NCI-H524 (cell line): ENCODE data around the gene ZDHHC17.
A peak's percentile ranks its signal among the peaks of the same experiment; 100 is the strongest.

ENCODE experiments used
- DNase-seq, 2 experiments: peaks; one replicate each; lab custom pipeline; 2025; lab: John Stamatoyannopoulos, UW

Gene ZDHHC17

DNA sequence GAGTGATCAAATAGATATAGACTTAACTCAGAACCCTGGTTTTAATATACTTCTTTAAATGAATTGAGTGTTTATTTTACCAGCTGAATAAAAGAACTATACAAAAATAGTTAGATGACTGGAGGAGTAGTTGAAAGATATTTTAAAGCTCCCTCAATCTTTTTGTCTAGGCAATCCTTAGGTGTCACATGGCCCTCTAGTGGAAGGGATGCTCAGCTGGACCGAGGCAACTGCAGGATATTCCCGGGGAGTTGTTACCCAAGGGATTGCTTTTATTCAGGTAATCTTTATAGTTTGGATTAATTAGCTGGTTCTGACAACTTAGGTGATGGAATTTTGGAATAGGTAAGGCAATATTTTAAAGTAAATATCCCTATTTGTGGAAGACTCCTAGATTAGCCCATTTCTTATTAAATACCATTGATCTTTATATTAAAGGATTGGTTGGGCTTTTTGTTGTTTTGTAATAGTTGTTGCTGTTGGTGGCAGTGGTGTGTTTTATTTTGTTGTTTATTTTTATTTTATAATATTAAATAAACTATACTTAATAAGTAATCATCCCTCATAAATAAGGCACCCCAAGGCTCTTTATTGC lies 57.1 kb downstream of the ZDHHC17 start:
- peak; percentile 4 to 34 for DNase-seq

DNA sequence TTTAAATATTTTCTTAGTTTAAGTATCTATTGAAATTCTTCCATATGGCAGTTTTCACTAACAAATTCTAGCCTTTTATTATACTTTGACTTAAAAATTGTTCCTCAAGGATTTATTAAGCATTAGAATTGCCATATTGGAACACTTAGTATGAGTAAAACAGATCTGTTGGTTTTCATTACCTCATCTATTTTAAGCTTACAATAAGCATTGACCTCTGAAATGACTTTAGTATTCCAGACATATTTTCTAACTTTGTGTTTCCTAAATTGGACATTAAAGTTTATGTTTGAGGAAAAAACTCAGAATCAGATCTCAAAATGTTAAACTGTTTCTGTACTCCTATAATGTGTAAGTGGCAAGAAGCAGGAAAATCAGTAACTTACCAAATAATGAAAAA lies 66.5 kb downstream of the ZDHHC17 start:
- DNase-seq = no peak

DNA sequence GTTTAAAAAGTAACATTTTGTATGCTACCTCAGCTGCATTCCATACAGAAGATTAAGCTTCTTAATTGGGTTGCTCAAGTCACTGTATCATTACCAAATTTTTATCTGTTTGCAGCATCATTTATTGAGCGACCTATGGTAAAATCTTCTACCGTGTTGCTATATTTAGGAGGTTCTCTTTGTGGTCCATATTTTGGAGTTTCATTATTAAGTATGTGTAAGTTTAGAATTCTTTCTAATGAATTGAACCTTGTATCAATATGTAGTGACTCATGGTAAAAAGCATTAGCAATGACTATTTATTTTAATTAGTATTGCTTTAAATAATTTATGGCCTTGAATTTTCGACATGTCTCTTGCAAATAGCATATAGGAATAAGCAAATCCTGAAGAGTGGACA lies 72.7 kb downstream of the ZDHHC17 start:
- DNase-seq = no peak

DNA sequence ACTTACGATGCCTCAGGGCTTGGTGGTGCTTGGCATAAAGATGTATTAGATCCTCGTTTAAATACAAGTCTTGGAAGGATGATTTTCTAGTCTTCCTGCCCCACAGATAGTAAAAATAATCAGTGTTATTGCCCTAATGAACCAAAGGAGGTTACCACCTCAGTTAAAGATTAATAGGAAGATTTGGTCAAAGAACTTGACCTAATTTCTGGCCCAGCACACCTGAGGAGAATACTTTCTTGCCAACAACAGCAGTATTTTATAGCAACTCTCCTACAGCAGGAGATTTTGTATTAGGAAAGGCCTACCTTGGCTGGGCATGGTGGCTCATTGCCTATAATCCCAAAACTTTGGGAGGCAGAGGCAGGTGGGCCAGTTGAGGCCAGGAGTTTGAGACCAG lies 83.3 kb downstream of the ZDHHC17 start:
- no peak for DNase-seq

DNA sequence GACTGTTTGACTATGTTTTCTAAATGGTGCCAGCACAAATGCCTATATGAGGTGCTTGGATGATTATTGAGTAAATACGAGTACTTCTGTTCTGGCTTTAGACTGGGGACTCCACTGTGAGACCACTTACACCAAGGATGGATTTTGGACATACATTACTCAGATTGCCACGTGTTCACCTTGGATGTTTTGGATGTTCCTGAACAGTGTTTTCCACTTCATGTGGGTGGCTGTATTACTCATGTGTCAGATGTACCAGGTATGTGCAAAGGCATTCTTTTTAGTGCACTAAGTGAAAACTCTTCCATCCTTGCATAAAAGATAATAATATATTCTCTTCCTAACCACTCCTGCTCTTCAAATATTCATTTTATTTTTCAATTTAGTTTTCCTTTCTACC lies 84.2 kb downstream of the ZDHHC17 start:
- no peak for DNase-seq

DNA sequence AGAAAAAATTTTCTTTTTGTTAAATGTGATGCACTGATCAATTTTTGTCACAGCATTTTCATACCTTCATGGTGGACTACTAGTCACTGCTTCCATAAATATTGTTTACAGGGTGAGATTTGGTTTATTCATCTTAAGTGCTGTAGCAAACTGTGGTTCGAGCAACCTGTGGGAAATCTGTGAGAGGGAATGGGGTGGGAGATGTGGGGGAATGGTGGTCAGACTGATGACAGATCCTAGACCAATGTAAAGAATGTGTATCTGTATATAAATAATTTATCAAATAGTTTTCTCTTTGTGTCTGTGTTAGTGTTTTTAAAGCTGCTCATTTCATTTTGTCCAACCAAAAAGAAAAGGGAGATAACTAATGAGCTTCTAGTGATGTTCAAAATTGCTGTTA lies 88.2 kb downstream of the ZDHHC17 start:
- DNase-seq = no peak

DNA sequence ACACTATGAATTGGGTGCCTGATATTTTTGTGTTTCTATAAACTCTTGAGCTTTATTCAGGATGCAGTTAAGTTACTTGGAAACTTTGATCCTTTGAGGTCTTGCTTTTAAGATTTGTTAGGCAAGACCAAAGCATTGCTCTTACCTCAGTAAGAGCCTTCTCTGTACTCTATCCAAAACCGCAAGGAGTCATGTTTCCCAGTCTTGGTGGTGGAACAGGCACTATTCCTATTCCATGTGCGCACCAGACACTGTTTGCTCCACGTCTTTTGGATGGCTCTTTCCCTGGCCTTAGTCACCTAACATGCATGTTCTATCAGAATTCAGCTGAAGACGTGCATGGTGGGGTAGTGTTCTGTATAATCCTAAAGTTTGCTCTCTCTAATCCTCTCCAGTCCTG lies 91.4 kb downstream of the ZDHHC17 start:
- no peak for DNase-seq

DNA sequence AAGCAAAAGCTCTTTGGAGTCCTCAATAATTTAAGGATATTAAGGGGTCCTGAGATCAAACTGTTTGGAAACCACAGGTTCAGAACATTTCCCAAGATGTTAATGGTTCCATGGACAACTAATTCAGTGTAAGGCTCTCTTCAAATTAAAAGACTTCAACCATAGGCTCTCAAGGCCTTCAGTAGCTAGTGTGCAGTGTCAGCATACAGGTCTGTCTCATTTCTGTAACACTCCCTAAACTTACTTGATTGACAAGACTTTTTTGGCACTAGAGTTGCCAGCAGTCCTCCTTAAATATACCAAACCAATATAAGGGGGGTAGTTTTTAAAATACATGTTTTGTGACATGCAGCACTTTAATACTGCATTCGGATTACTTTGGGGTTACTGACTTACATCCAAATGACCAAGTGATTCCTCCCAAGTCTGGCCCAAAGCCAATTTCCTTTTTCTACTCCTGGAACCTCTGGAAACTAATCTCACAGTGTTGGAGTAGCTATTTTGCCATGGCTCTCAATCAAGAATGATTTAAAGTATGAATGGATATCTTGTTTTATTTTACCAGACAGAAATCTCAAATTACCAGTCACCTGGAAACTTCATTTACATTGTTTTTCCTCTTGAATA lies 92.2 kb downstream of the ZDHHC17 start:
- no peak for DNase-seq

DNA sequence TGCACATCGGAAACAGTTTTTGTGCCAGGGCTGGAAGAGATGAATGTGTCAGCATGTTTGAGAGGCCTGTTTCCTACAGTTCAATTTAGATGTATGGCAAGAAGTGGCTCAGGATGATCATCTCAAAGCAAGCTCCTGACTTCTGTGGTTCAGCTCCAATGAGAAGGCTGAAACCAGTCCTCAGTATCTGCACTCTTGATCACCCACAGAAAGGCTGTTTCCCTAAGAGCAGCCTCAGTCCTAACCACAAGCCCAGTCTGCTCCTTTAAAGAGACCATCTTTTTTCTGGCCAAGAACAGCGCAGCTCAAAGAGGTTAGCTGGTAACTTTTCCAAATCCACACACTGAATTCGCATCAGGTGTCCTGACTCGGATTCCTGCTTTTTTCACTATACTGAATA lies 95.7 kb downstream of the ZDHHC17 start:
- DNase-seq = no peak

DNA sequence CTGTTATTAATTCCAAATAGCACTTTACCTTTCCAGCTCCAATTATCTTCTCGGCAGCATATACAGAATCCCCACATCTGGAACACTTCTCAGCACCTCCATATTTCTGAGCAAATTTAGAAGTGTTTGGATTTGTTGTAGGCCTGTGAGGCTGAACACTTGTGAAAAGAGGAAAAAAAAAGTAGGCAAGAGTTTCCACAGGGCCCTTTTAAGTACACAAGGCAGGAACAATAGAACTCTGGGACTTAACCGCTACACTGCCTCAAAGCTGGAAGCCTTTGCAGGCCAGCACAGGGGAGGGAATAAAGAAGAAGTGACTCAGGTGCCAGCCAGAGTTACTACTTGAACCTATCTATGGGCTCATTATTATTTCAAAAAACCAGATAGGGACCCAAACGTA lies 96.3 kb downstream of the ZDHHC17 start:
- DNase-seq = no peak

DNA sequence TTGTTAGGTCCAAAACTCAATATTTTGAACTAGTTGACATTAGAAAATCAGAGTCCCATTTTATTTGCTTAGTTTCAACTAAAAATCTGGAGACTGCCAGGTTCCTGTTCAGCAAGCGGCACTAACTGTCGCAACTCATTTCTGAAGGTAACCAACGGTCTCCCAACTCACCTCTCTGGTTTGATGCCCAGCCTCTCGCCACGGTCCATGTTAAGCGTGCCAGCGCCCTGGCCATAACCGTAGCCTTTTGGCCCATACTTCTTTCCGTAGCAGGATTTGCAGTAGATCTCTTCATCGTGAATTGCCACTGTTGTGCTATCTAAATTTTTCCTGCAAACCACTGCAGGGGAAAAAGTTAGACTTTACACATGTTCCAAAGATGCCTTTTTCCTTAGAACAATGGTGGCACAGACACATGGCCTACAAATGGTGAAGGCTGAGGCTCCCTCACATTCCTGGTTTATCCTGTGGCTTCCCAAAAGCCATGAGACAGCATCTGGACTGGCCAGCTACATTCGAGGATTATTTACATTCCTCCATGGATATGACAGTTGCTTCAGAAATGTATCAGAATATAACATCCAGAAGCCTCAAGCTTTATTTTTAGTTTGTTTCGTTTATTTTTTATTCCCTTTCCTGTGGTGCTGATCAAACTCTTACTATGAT lies 99.2 kb downstream of the ZDHHC17 start:
- DNase-seq = no peak

DNA sequence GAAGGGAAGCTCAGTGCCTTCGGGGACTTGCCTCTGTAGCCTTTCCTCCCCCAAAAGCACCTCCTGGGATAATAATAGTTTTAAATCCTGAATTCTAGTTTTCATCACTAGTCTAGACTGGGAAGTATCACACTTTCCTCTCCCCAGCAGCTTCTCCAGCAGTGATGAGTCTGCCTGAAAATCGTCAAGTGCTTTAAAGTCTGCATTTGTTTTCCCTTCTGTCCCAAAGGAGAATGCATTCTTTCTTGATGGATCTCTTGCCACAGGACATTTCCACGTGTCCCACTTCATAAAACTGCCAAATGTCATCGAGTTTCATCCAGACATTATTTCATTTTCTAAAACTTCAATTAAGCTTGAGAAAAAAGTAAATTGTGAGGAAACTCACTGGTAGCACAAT lies 99.9 kb downstream of the ZDHHC17 start:
- no peak for DNase-seq

DNA sequence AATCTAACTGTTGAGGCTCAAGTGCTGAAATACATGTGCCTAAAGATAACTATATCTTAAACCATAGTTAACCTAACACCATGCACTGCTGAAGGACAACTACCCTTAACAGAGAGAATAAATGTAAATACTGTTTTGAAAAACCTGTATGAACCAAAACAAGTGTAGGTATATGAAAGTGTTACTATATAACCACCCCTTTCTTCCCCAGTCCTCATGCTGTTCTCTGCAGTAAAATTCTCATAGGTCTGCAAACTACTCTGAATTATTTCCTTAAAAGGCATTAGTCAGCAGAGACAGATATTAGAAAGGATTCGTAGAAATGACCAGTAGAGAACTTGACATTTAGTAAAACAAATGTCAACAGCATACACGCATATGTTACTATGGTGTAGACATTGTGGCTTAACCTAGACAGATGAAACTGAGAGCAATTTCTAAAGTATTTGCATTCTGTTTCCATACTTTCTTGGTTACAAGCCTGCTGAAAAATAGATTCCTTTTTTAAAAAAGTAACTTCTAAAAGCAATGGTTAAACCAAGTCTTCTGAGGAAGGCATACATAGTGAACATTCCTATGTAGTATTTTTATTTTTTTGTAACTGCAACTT lies 101.0 kb downstream of the ZDHHC17 start:
- no peak for DNase-seq

DNA sequence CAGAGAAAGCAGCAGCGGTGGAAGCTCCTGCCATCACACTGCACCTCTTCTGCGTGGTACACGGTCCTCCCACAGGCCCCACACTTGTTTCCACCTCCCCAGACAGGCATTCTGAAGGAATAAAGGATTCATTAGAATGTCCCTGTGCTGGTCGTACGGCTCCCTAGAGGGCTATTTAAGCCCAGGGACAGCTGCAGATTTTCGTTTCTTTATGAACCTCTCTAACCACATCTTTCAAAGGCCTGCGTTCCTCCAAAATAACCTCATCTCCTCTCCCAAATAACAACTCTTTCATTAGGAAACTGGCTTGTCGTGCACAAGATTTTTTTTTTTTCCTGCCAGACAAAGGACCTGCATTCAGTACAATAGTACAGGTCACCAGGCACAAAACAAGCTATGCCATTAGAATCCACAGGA lies 102.2 kb downstream of the ZDHHC17 start:
- DNase-seq = peak; percentile 66 to 81

DNA sequence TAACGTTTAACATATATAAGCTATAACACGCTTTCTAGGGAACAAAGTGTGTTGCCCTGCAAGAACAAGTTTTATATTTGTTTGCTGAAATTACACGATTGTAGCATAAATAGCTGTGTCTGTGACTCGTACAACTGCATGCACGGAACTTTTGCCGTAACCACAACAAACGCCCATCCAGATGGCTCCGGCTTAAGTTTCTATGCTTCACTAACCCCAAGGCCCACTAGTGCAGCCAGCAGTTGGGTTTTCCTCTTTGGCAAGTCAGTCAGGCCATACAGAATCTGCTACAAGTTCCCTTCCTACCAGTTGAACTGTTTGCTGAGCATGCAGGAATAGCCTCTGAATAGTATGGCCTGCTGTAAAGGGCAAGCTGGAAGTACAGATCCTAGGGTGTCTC lies 102.8 kb downstream of the ZDHHC17 start:
- peak; percentile 79 to 94 for DNase-seq

DNA sequence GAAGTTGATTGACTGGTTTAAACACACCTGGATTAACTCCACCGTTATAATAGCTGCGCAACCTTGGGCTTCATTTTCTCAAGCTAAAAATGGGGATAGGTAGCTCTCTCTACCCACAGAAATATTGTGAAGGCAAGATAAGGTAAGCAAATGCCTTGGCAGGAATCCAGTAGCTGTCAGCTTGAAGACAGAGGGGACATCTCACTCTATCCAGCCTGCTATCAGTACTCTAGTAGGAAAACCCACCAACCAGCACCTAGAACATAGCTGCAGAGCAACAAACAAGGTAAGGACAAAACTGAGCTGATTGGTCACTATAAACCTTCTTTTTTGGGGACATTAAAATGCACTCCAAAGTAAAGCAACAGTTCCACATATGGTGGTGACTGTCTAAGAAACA lies 107.2 kb downstream of the ZDHHC17 start:
- no peak for DNase-seq

DNA sequence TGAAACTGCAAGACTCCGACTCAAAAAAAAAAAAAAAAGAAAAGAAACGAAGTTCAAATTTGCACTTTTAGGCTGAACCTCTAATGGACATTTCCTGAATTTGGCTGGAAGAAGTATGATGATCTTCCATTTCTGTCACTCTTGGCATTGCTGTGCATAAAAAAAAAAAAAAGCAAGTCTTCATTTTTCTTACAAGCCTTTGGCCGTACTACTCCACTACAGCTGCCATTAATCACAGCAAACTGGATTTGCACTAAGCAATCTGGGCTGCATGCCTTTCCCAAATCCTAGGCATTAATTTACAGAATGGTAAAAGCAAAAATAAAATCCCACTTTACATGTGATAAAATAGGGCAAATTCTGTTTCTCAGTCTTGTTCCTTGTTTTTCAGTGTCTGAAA lies 107.8 kb downstream of the ZDHHC17 start:
- no peak for DNase-seq

DNA sequence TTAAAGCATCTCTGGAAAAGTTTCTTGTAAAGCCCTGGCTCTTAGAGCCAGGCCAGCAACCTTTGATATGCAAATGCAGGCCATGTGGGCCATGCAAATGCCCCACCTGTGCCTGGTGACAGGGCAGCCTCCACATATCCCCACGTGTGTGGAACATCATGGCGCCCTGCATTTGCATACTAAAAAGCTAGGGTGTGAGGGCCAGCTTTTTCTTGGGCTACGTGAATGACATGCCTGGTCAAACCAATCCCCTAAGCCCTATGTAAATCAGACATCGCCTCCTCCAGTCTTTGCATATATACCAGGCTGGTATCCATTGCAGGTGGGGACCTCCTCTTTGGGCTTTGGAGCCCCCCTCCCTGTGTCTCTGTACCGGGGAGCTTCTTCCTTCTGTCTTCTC lies 108.5 kb downstream of the ZDHHC17 start:
- no peak for DNase-seq

DNA sequence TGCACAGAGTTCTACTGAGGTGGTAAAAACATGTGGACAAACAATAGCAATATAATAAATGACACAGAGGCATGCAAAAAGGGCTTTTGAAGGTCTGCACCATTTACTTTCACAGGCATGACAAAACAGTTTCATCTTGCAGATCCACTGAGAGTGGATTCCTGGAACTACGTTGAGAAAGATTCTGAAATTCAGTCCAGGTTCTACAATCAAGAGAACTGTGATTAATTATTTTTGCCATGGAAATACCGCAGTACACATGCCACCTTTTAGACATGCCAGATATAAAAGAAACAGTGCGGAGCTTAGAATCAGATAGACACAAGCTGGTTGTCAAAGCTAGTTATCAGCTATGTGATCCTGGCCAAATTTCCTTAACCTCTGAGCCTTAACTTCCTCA lies 110.1 kb downstream of the ZDHHC17 start:
- no peak for DNase-seq

DNA sequence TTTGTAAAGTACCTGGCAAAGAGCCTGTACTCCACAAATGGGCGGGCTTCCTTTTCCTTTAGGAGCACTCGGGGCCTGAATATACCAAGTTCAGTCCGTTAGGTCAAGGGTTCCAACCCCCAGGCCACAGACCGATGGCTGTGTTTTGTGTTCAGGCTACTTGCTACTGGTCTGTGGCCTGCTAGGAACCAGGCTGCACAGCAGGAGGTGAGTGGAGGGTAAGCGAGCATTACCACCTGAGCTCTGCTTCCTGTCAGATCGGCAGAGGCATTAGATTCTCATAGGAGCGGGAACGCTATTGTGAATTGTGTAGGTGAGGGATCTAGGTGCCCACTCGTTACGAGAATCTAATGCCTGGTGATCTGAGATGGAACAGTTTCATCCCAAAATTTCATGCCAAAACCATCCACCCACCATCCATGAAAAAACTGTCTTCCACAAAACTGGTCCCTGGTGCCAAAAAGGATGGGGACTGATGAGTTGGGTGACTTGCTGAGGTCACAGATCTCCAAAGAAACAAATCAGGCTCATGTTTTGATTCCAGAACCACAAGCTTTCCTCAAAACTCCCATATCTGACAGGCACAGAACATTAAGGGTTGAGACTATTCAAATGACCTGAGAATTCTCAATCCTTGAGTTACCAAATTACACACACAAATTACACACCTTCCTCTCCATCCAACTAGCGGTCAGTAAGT lies 110.7 kb downstream of the ZDHHC17 start:
- DNase-seq = no peak

DNA sequence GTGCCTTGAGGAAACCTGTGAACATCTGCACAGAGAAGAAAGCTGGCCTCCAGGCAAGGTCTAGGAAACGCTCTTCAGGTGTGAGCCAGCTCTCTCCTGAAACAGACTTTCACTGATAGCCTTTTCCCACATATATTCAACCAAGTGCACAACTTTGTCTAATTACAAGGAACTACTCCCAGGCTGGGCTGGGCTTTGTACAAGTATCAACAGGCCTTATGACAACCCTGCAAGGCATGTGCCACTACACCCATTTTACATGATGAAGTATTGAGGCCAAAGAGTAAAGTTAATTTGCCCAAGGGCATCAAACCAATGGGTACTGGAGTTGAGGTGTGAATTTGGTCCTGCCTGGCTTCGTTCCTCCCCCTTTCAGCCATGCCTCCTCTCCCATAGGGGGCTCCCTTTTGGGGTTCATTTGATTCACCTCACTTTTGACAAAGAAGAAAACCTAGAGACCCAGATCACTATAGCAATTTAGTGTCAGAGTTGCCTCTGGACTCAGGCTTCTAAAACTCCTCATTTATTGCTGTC lies 112.8 kb downstream of the ZDHHC17 start:
- no peak for DNase-seq

DNA sequence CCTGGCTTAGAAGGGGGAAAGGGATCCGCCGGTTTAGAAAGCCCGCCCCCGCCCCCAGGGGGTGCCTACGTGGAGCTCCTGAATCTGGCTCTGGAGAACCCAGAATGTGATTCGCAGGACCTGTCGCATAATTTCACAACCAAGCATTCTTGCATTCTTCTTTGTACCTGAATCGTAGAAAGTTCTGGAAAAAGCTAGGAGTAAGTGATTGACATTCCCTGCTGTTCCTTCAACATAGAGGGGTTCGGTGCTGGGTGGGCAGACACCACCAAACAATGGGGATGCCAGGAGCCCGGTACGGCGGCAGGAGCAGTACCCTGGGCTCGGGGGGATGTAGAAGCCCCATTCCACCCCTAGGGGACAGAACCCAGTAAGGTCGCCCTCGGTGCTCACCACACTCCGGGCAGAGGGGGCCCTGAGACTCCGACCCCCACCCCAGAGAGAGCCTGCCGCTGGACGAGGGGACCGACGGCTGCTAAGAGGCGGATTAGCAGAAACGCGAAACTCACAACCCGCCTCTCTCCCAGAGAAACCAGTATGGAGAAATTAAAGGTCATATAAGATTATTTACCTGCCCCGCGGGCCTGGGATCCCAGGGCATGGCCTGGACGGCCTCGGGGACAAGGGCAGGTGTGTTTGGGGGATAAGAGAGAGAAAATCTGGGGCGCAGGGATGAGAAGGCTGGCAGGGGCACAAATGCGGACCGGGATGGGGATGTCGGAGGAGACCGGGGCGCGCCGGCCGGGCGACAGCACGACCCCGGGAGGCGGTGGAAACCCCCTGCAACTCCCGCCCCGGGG lies 114.4 kb downstream of the ZDHHC17 start:
- peak; percentile 33 to 58 for DNase-seq
